ENCODE data around the gene TBX21. TPM values are rescaled to one million over a fixed set of nuclear protein-coding genes. Genes with fewer than 3 reads are reported as not detected.

The TBX21 gene
- total and polyA plus RNA-seq, 9 of the 15 experiments (the other 6 are each of a cell fraction or from before 2014, with no cell fraction given): 0.07 TPM; not detected in 8

DNA sequence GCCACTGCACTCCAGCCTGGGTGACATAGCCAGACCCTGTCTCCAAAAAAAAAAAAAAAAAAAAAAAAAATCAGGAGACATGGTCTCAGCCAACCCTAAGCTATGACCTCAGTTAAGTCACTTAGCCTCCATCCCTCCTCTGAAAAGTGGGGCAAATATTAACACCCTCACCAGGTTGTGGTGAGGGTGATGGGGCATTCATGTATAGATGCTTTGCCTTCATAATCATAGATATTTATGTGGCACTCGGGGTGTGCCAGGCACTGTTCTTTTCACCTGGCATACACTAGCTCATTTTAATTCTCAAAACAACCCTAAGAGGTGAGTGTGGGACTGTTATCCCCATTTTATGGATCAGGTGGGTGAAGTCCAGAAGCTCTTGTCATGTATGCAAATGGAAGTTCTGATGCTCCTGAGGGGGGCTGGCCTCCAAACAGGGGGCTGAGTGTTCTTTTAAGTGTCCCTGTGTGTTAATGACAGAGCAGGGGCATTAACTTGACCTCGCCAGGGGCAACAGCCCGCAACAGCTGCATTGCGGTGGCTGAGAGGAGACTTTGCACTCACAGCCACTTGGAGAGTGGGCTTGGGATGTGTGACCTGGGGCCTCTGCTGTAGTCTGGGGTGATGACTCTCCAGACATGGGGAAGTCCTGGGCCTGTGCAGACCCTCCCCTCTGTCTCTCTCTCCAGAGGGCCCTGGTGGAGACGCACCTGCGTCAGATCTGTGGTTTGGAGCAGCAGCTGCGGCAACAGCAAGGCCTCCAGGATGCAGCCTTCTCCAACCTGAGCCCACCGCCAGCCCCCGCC is 34.9 kb upstream of the TBX21 start:
- Histone ChIP-seq H3K79me2 (ENCODE audit: control insufficient read depth, insufficient read depth, low read length) (peaks cover 5% of the 10 kb centered on the region; the same call in 2 of the 3 replicates), H3K27me3 (ENCODE audit: control insufficient read depth in 2 of 2, insufficient read depth in 2 of 2, low read length in 2 of 2) (no peaks in the 10 kb centered on the region), H4K20me1 (replicated peaks; ENCODE audit: control insufficient read depth, insufficient read depth, low read length) (no peaks in the 10 kb centered on the region), H3K27ac (ENCODE audit: extremely low read depth, low read depth, low read length) (no peak overlapping the region), H3K4me3 (no peak overlapping the region), H3K9me1 (ENCODE audit: control insufficient read depth, insufficient read depth, low read length) (no peaks in the 10 kb centered on the region), H3K4me1 (replicated peaks in 1 of 2; ENCODE audit: control insufficient read depth in 2 of 2, insufficient read depth in 2 of 2, low read length in 2 of 2) (peaks cover 18 to 58% of the 10 kb centered on the region in 2 experiments), H3K9ac (ENCODE audit: insufficient read depth in 1 of 2, low read depth in 2 of 2, low read length in 2 of 2) (no peak overlapping the region), H2AFZ (ENCODE audit: low read depth, low read length) (no peak overlapping the region), H3K4me2 (ENCODE audit: insufficient read depth, low read length) (no peak overlapping the region), H3K36me3 (ENCODE audit: control insufficient read depth, insufficient read depth, low read length) (peaks cover 9% of the 10 kb centered on the region; the same call in 1 of the 3 replicates), H3K9me3 (replicated peaks; ENCODE audit: control insufficient read depth, insufficient read depth, low read depth, low read length) (no peaks in the 10 kb centered on the region)
- no peak for DNase-seq (ENCODE audit: extremely low read depth in 1 of 4, low spot score in 3 of 4)
- POLR2A ChIA-PET: interaction anchor here (1.0 to 1.3 kb wide), 5 partner anchors 9 to 123 kb away, joined by 3 to 6 read pairs (median 4); partner anchors contain the start of gene OSBPL7
- ATAC-seq: no peak
- no TSS peak for BruUV-seq (replicated peaks)
- in situ Hi-C loops (cut with MboI): no loop called here
- CTCF ChIA-PET (ENCODE audit: low intra/inter-chr PET ratio): interaction anchor here (0.6 to 1.2 kb wide), 2 partner anchors 44 to 92 kb away, joined by 3 to 6 read pairs; no protein-coding TSS in a partner anchor
- TF ChIP-seq PTBP1 (IDR thresholded peaks at IDR 0.05; ENCODE audit: low read depth, low read length) (no peak), SAFB2 (IDR thresholded peaks at IDR 0.05; ENCODE audit: borderline replicate concordance, low read depth, low read length, severe bottlenecking) (no peak)
- intact Hi-C loops (cut with micrococcal nuclease): loop anchor here (5.0 kb wide), 1 partner anchor 104 kb away; no protein-coding TSS in a partner anchor
- 47% methylated on average over 7 of the region's 9 CpGs for WGBS (ENCODE audit: insufficient coverage, low coverage, missing lambda C conversion rate)
- no peak for FAIRE-seq

Data from K562 (cell line).